ENCODE measurements around the gene KCNJ10. TPM values are rescaled to one million over a fixed set of nuclear protein-coding genes. Genes with fewer than 3 reads are reported as not detected.

The KCNJ10 gene
- total RNA-seq, 1 donor from 2014 or later, result not detected

GRCh38 chr1:160007577-160008200 lies 62.3 kb downstream of the KCNJ10 start:
- Mint-ChIP-seq H3K27me3 (ENCODE audit: unreplicated experiment) (peaks cover under 1% of the 10 kb centered on the region), H3K36me3 (ENCODE audit: low read depth, unreplicated experiment) (no peaks in the 10 kb centered on the region), H3K4me1 (ENCODE audit: unreplicated experiment) (peaks cover 5% of the 10 kb centered on the region), H3K9me3 (ENCODE audit: unreplicated experiment) (no peaks in the 10 kb centered on the region), H3K27ac (ENCODE audit: unreplicated experiment) (no peak overlapping the region), H3K4me3 (ENCODE audit: unreplicated experiment) (no peak overlapping the region)
- no peak for DNase-seq (ENCODE audit: low spot score)
- TF ChIP-seq CTCF (IDR thresholded peaks at IDR 0.05; ENCODE audit: unreplicated experiment), result peak; percentile 89

GRCh38 chr1:160006312-160006940 lies 63.5 kb downstream of the KCNJ10 start:
- Mint-ChIP-seq H3K36me3 (ENCODE audit: low read depth, unreplicated experiment) (no peaks in the 10 kb centered on the region), H3K9me3 (ENCODE audit: unreplicated experiment) (no peaks in the 10 kb centered on the region), H3K27me3 (ENCODE audit: unreplicated experiment) (peaks cover 1% of the 10 kb centered on the region), H3K4me1 (ENCODE audit: unreplicated experiment) (peaks cover 5% of the 10 kb centered on the region), H3K27ac (ENCODE audit: unreplicated experiment) (no peak overlapping the region), H3K4me3 (ENCODE audit: unreplicated experiment) (no peak overlapping the region)
- peak; percentile 83 for TF ChIP-seq CTCF (IDR thresholded peaks at IDR 0.05; ENCODE audit: unreplicated experiment)
- DNase-seq (ENCODE audit: low spot score), result peak; percentile 70

- peaks cover 1% of the 10 kb centered on the region for H3K27me3 Mint-ChIP-seq (ENCODE audit: unreplicated experiment)
- H3K4me3 Mint-ChIP-seq (ENCODE audit: unreplicated experiment), result no peak overlapping the region
- no peaks in the 10 kb centered on the region for H3K9me3 Mint-ChIP-seq (ENCODE audit: unreplicated experiment)
- peaks cover 5% of the 10 kb centered on the region for H3K4me1 Mint-ChIP-seq (ENCODE audit: unreplicated experiment)
- no peaks in the 10 kb centered on the region for H3K36me3 Mint-ChIP-seq (ENCODE audit: low read depth, unreplicated experiment)
- no peak for DNase-seq (ENCODE audit: low spot score)
- H3K27ac Mint-ChIP-seq (ENCODE audit: unreplicated experiment), result no peak overlapping the region
- no peak for TF ChIP-seq CTCF (IDR thresholded peaks at IDR 0.05; ENCODE audit: unreplicated experiment)
Observed at GRCh38 chr1:160005070-160005469, 64.9 kb downstream of the KCNJ10 start.

GRCh38 chr1:160004425-160004824 lies 65.5 kb downstream of the KCNJ10 start:
- no peaks in the 10 kb centered on the region for H3K36me3 Mint-ChIP-seq (ENCODE audit: low read depth, unreplicated experiment)
- no peak overlapping the region for H3K27ac Mint-ChIP-seq (ENCODE audit: unreplicated experiment)
- H3K4me3 Mint-ChIP-seq (ENCODE audit: unreplicated experiment), result no peak overlapping the region

More at GRCh38 chr1:160004425-160004824, 65.5 kb downstream of the KCNJ10 start:
- no peak for TF ChIP-seq CTCF (IDR thresholded peaks at IDR 0.05; ENCODE audit: unreplicated experiment)
- H3K4me1 Mint-ChIP-seq (ENCODE audit: unreplicated experiment), result peaks cover 5% of the 10 kb centered on the region
- peaks cover 1% of the 10 kb centered on the region for H3K27me3 Mint-ChIP-seq (ENCODE audit: unreplicated experiment)
- no peak for DNase-seq (ENCODE audit: low spot score)
- no peaks in the 10 kb centered on the region for H3K9me3 Mint-ChIP-seq (ENCODE audit: unreplicated experiment)
